HG03460 (cell line): Measurements from ENCODE around the gene CADPS2.
"Not testable (repeated sequence)": the region's sequence is repeated elsewhere in the genome, so short reads cannot be mapped to it uniquely, and the experiment has no call there.

Source experiments
- ATAC-seq: cut with Tn5 transposase; IDR thresholded peaks from one replicate; pipeline ENCODE4 v1.9.1; 2021; ENCODE audit not compliant: unreplicated experiment

CADPS2 gene

GRCh38 chr7:122717356-122718089 is 168.7 kb downstream of the CADPS2 start:
- no peak for ATAC-seq

- no peak for ATAC-seq
These were observed 171.1 kb downstream of the CADPS2 start for GRCh38 chr7:122715183-122715582.

GRCh38 chr7:122710916-122711315 is 175.3 kb downstream of the CADPS2 start:
- no peak for ATAC-seq

GRCh38 chr7:122709930-122710646 is 176.2 kb downstream of the CADPS2 start:
- ATAC-seq, result no peak

- ATAC-seq, result no peak
These were observed 179.4 kb downstream of the CADPS2 start for GRCh38 chr7:122706836-122707235.

- no peak for ATAC-seq
These were observed 183.3 kb downstream of the CADPS2 start, which contains the start of gene RNF148 for GRCh38 chr7:122702872-122703510. Gene RNF148, minus strand, starts transcription at chr7:122702922. Its CDS starts 172 bp downstream, at chr7:122702750.

- ATAC-seq, result no peak
These were observed 187.2 kb downstream of the CADPS2 start, which contains the start of gene RNF133 for GRCh38 chr7:122699017-122699416. Gene RNF133, minus strand, starts transcription at chr7:122699117. Its CDS starts 199 bp downstream, at chr7:122698918.

- no peak for ATAC-seq
These were observed 190.4 kb downstream of the CADPS2 start for GRCh38 chr7:122695816-122696215.

GRCh38 chr7:122694697-122695096 is 191.6 kb downstream of the CADPS2 start:
- no peak for ATAC-seq

- no peak for ATAC-seq
These were observed 193.4 kb downstream of the CADPS2 start for GRCh38 chr7:122692769-122693309.

- ATAC-seq, result no peak
These were observed 194.6 kb downstream of the CADPS2 start for GRCh38 chr7:122691569-122692235.

GRCh38 chr7:122689346-122690109 is 196.7 kb downstream of the CADPS2 start:
- ATAC-seq, result no peak

GRCh38 chr7:122688400-122688998 is 197.8 kb downstream of the CADPS2 start:
- ATAC-seq, result no peak

GRCh38 chr7:122686360-122686878 is 199.8 kb downstream of the CADPS2 start:
- ATAC-seq, result no peak

GRCh38 chr7:122684504-122684903 is 201.8 kb downstream of the CADPS2 start:
- ATAC-seq, result no peak

- no peak for ATAC-seq
These were observed 203.3 kb downstream of the CADPS2 start for GRCh38 chr7:122682815-122683550.

- not testable (repeated sequence) for ATAC-seq
These were observed 205.1 kb downstream of the CADPS2 start for GRCh38 chr7:122681186-122681585.

- no peak for ATAC-seq
These were observed 206.4 kb downstream of the CADPS2 start for GRCh38 chr7:122679813-122680212.

GRCh38 chr7:122679269-122679709 is 207.0 kb downstream of the CADPS2 start:
- ATAC-seq, result not testable (repeated sequence)
